Measurements from ENCODE around the gene CD36. TPM values are rescaled to one million over a fixed set of nuclear protein-coding genes. Genes with fewer than 3 reads are reported as not detected.

Gene CD36
- total RNA-seq, 1 donor from 2014 or later = not detected

- no peak for DNase-seq (ENCODE audit: low spot score)
- no peak overlapping the region for H3K4me3 Mint-ChIP-seq (ENCODE audit: low read depth)
- intact Hi-C loops (cut with micrococcal nuclease) = no loop called here
- no peaks in the 10 kb centered on the region for H3K27me3 Mint-ChIP-seq (ENCODE audit: low read depth)
- no peaks in the 10 kb centered on the region for H3K9me3 Mint-ChIP-seq
- no peaks in the 10 kb centered on the region for H3K4me1 Mint-ChIP-seq (ENCODE audit: low read depth)
- no peaks in the 10 kb centered on the region for H3K36me3 Mint-ChIP-seq (ENCODE audit: low read depth)
- H3K27ac Mint-ChIP-seq = no peak overlapping the region
Observed at GRCh38 chr7:80611353-80611752, 27.1 kb upstream of the CD36 start.

DNA sequence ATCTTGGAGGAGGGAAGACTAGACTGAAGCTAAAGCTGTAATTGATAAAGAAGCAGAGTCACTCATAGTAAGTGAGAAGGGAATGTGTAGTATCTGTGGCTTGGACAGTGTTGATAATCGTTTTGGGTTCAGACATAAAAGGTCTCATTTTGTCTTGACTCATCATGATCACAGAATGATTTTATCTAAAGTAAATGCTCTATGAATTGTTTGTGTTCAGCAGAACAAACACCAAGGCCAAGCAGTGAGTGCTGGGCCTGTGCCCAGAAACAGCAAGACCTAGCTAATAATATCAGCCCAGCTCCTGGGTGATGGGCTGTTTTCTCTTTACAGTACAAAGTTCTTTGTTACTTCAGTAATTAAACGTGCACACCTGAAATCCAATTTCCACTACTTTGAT is 26.7 kb upstream of the CD36 start:
- Mint-ChIP-seq H3K27me3 (ENCODE audit: low read depth) (no peaks in the 10 kb centered on the region), H3K4me3 (ENCODE audit: low read depth) (no peak overlapping the region)
- intact Hi-C loops (cut with micrococcal nuclease) = no loop called here

DNA sequence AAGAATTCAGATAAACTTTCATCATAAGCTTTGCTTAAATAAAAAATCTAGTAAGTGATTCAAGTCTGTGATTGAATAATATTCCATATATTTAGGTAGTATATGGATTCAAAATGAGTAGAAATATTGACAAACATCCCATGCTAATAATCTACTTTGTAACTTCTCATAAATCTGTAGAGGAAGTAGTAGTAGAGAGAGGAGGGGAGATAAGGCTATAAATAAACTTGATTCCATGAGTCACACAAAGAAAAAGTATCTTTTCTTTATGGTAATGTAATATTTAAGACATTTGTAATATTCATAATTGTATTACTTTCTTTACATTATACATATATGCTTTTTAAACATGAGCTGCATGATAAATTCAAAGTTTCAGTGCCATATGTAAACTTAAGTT is 25.6 kb upstream of the CD36 start:
- Mint-ChIP-seq H3K27me3 (ENCODE audit: low read depth) (no peaks in the 10 kb centered on the region), H3K4me3 (ENCODE audit: low read depth) (no peak overlapping the region), H3K9me3 (no peaks in the 10 kb centered on the region), H3K36me3 (ENCODE audit: low read depth) (no peaks in the 10 kb centered on the region), H3K4me1 (ENCODE audit: low read depth) (no peaks in the 10 kb centered on the region), H3K27ac (no peak overlapping the region)
- intact Hi-C loops (cut with micrococcal nuclease) = no loop called here
- DNase-seq (ENCODE audit: low spot score) = no peak

More for the DNA sequence above, 26.7 kb upstream of the CD36 start:
- H3K9me3 Mint-ChIP-seq = no peaks in the 10 kb centered on the region
- no peak for DNase-seq (ENCODE audit: low spot score)
- no peaks in the 10 kb centered on the region for H3K36me3 Mint-ChIP-seq (ENCODE audit: low read depth)
- no peaks in the 10 kb centered on the region for H3K4me1 Mint-ChIP-seq (ENCODE audit: low read depth)
- no peak overlapping the region for H3K27ac Mint-ChIP-seq

DNA sequence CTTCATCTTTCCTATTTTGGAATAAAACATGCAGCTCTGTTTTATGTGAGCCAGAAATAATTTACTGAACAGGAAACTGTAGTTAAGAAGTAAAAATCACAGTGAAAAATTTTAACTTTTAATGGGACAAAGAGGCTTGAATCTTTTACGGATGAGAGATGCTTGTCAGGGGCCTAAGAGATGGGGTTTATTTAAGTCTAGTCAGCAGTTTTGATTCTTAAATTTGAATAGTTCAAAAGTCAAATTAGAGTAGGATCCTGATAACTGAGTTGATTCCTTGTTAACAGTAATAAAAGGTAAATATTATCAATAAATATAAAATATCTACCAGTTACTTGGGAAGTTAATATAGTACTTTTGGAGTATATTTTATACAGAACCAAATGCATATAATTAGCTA is 24.9 kb upstream of the CD36 start:
- no peak overlapping the region for H3K27ac Mint-ChIP-seq

GRCh38 chr7:80614851-80615271 is 23.6 kb upstream of the CD36 start:
- Mint-ChIP-seq H3K4me3 (ENCODE audit: low read depth) (no peak overlapping the region), H3K27ac (no peak overlapping the region), H3K27me3 (ENCODE audit: low read depth) (no peaks in the 10 kb centered on the region), H3K36me3 (ENCODE audit: low read depth) (no peaks in the 10 kb centered on the region), H3K4me1 (ENCODE audit: low read depth) (no peaks in the 10 kb centered on the region), H3K9me3 (no peaks in the 10 kb centered on the region)
- DNase-seq (ENCODE audit: low spot score) = no peak
- intact Hi-C loops (cut with micrococcal nuclease) = no loop called here

More for the DNA sequence above, 24.9 kb upstream of the CD36 start:
- intact Hi-C loops (cut with micrococcal nuclease) = no loop called here
- H3K27me3 Mint-ChIP-seq (ENCODE audit: low read depth) = no peaks in the 10 kb centered on the region
- no peaks in the 10 kb centered on the region for H3K4me1 Mint-ChIP-seq (ENCODE audit: low read depth)
- no peaks in the 10 kb centered on the region for H3K36me3 Mint-ChIP-seq (ENCODE audit: low read depth)
- no peak overlapping the region for H3K4me3 Mint-ChIP-seq (ENCODE audit: low read depth)
- H3K9me3 Mint-ChIP-seq = no peaks in the 10 kb centered on the region
- DNase-seq (ENCODE audit: low spot score) = no peak

DNA sequence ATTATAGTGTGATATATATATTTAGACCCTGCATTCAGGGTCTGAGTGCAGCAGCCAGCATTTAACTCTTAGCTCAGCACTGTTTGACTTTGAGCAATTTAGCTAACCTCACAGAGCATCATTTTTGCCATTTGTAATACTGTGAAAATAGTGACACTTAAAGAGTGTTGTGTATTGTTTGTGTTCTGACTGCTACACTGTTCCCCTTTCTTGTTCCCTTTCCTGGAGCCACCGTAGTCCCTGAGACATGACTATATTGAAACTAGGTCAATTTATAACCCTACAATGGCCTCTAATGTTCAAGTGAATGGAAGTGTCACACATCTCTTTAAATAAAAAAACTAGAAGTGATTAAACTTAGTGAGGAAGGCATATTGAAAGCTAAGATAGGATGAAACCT is 20.3 kb upstream of the CD36 start:
- Mint-ChIP-seq H3K27me3 (ENCODE audit: low read depth) (no peaks in the 10 kb centered on the region), H3K9me3 (no peaks in the 10 kb centered on the region), H3K4me1 (ENCODE audit: low read depth) (no peaks in the 10 kb centered on the region), H3K27ac (no peak overlapping the region), H3K36me3 (ENCODE audit: low read depth) (no peaks in the 10 kb centered on the region), H3K4me3 (ENCODE audit: low read depth) (no peak overlapping the region)
- intact Hi-C loops (cut with micrococcal nuclease) = no loop called here
- no peak for DNase-seq (ENCODE audit: low spot score)

- DNase-seq (ENCODE audit: low spot score) = no peak
- Mint-ChIP-seq H3K27me3 (ENCODE audit: low read depth) (no peaks in the 10 kb centered on the region), H3K9me3 (no peaks in the 10 kb centered on the region), H3K36me3 (ENCODE audit: low read depth) (no peaks in the 10 kb centered on the region), H3K27ac (no peak overlapping the region), H3K4me3 (ENCODE audit: low read depth) (no peak overlapping the region), H3K4me1 (ENCODE audit: low read depth) (no peaks in the 10 kb centered on the region)
- intact Hi-C loops (cut with micrococcal nuclease) = no loop called here
Observed at GRCh38 chr7:80619741-80620140, 18.7 kb upstream of the CD36 start.

- H3K36me3 Mint-ChIP-seq (ENCODE audit: low read depth) = no peaks in the 10 kb centered on the region
- no peaks in the 10 kb centered on the region for H3K9me3 Mint-ChIP-seq
- H3K27ac Mint-ChIP-seq = no peak overlapping the region
- DNase-seq (ENCODE audit: low spot score) = no peak
- intact Hi-C loops (cut with micrococcal nuclease) = no loop called here
- H3K27me3 Mint-ChIP-seq (ENCODE audit: low read depth) = no peaks in the 10 kb centered on the region
- no peaks in the 10 kb centered on the region for H3K4me1 Mint-ChIP-seq (ENCODE audit: low read depth)
- H3K4me3 Mint-ChIP-seq (ENCODE audit: low read depth) = no peak overlapping the region
Observed at GRCh38 chr7:80622541-80622940, 15.9 kb upstream of the CD36 start.

GRCh38 chr7:80623503-80624252 is 14.8 kb upstream of the CD36 start:
- H3K27me3 Mint-ChIP-seq (ENCODE audit: low read depth) = no peaks in the 10 kb centered on the region
- H3K9me3 Mint-ChIP-seq = no peaks in the 10 kb centered on the region
- no peaks in the 10 kb centered on the region for H3K36me3 Mint-ChIP-seq (ENCODE audit: low read depth)
- H3K27ac Mint-ChIP-seq = no peak overlapping the region
- no peaks in the 10 kb centered on the region for H3K4me1 Mint-ChIP-seq (ENCODE audit: low read depth)
- intact Hi-C loops (cut with micrococcal nuclease) = no loop called here
- H3K4me3 Mint-ChIP-seq (ENCODE audit: low read depth) = no peak overlapping the region
- DNase-seq (ENCODE audit: low spot score) = no peak

- intact Hi-C loops (cut with micrococcal nuclease) = no loop called here
- H3K27ac Mint-ChIP-seq = no peak overlapping the region
- no peaks in the 10 kb centered on the region for H3K27me3 Mint-ChIP-seq (ENCODE audit: low read depth)
- DNase-seq (ENCODE audit: low spot score) = no peak
- H3K4me1 Mint-ChIP-seq (ENCODE audit: low read depth) = no peaks in the 10 kb centered on the region
- H3K4me3 Mint-ChIP-seq (ENCODE audit: low read depth) = no peak overlapping the region
- H3K9me3 Mint-ChIP-seq = no peaks in the 10 kb centered on the region
- no peaks in the 10 kb centered on the region for H3K36me3 Mint-ChIP-seq (ENCODE audit: low read depth)
Observed at GRCh38 chr7:80624763-80625162, 13.7 kb upstream of the CD36 start.

- Mint-ChIP-seq H3K27ac (no peak overlapping the region), H3K36me3 (ENCODE audit: low read depth) (no peaks in the 10 kb centered on the region), H3K4me3 (ENCODE audit: low read depth) (no peak overlapping the region), H3K4me1 (ENCODE audit: low read depth) (no peaks in the 10 kb centered on the region), H3K9me3 (no peaks in the 10 kb centered on the region), H3K27me3 (ENCODE audit: low read depth) (no peaks in the 10 kb centered on the region)
- intact Hi-C loops (cut with micrococcal nuclease) = no loop called here
- DNase-seq (ENCODE audit: low spot score) = no peak
Observed at GRCh38 chr7:80629023-80629422, 9.4 kb upstream of the CD36 start.

- Mint-ChIP-seq H3K36me3 (ENCODE audit: low read depth) (no peaks in the 10 kb centered on the region), H3K27ac (no peak overlapping the region), H3K4me1 (ENCODE audit: low read depth) (no peaks in the 10 kb centered on the region), H3K4me3 (ENCODE audit: low read depth) (no peak overlapping the region), H3K9me3 (no peaks in the 10 kb centered on the region), H3K27me3 (ENCODE audit: low read depth) (no peaks in the 10 kb centered on the region)
- DNase-seq (ENCODE audit: low spot score) = no peak
- intact Hi-C loops (cut with micrococcal nuclease) = no loop called here
Observed at GRCh38 chr7:80630608-80631405, 7.6 kb upstream of the CD36 start.

DNA sequence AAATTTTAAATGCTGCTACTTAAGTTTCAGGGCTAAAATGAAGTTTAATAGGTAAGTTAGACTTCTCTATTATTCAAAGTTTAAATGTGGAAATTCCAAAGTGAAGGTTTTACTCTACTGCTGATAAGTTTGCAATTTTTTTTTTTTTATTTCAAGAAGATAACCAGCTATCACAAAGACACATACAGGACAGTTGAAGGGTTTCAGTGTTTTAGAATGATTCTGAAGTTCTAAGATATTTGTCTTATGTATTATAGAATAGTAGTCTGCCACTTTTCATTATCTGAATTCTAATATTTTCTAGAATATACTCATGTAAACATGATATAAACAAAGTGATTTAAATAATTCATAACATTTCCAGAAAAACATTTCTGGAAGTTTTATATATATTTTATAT is 7.0 kb upstream of the CD36 start:
- H3K9me3 Mint-ChIP-seq = no peaks in the 10 kb centered on the region
- H3K27me3 Mint-ChIP-seq (ENCODE audit: low read depth) = no peaks in the 10 kb centered on the region
- H3K36me3 Mint-ChIP-seq (ENCODE audit: low read depth) = no peaks in the 10 kb centered on the region
- H3K4me1 Mint-ChIP-seq (ENCODE audit: low read depth) = no peaks in the 10 kb centered on the region
- DNase-seq (ENCODE audit: low spot score) = no peak
- H3K4me3 Mint-ChIP-seq (ENCODE audit: low read depth) = no peak overlapping the region
- no peak overlapping the region for H3K27ac Mint-ChIP-seq
- intact Hi-C loops (cut with micrococcal nuclease) = no loop called here
